ENCODE data around the gene WDR93. TPM values are rescaled to one million over a fixed set of nuclear protein-coding genes. Genes with fewer than 3 reads are reported as not detected.

The WDR93 gene
- total RNA-seq, 1 experiment from 2014 or later, result not detected

DNA sequence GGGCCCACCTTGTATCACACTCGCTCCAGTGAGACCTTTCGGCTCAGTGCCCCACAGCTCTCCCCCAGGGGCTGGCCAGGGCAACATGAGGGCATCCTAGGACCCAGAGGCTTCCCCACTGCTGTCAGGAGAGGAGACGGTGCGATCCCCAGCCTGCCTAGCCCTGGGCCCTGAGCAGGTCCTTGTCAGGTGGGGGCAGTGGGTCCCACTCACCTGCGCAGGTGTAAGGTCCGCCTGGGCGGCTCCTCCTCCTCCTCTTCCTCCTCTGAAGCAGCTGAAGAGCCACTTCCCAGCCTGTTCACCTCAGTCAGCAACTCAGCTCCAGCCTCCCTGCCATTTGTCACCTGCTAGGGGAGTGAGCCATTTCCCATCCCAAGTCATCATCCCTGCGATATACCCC, 44.9 kb upstream of the WDR93 start:
- H3K27ac Mint-ChIP-seq, result no peak overlapping the region
- H3K4me3 Mint-ChIP-seq, result no peak overlapping the region
- ChIA-PET POLR2A (no interaction called here), CTCF (interaction anchor here (1.5 to 2.5 kb wide), 3 partner anchors 16 to 70 kb away, joined by 4 to 11 read pairs (median 10); partner anchors contain the start of gene TICRR)
- peaks cover 27% of the 10 kb centered on the region for H3K36me3 Mint-ChIP-seq
- DNase-seq (ENCODE audit: low spot score) (no peak), ATAC-seq (no peak)
- H3K9me3 Mint-ChIP-seq, result no peaks in the 10 kb centered on the region
- H3K27me3 Mint-ChIP-seq (ENCODE audit: low read depth), result no peaks in the 10 kb centered on the region
- TF ChIP-seq NR3C1 (CRISPR knock-in tag; conservative IDR thresholded peaks at IDR 0.05; ENCODE audit: low read depth) (no peak), MXD4 (CRISPR knock-in tag; IDR thresholded peaks at IDR 0.05; ENCODE audit: borderline replicate concordance) (no peak), ZNF423 (CRISPR knock-in tag; IDR thresholded peaks at IDR 0.05) (no peak), NR2C2 (CRISPR knock-in tag; IDR thresholded peaks at IDR 0.05) (no peak), ATF1 (CRISPR knock-in tag; IDR thresholded peaks at IDR 0.05) (no peak), ZNF396 (CRISPR knock-in tag; IDR thresholded peaks at IDR 0.05; ENCODE audit: borderline replicate concordance) (no peak), ZNF138 (CRISPR knock-in tag; conservative IDR thresholded peaks at IDR 0.05) (no peak), ESRRA (CRISPR knock-in tag; IDR thresholded peaks at IDR 0.05; ENCODE audit: borderline replicate concordance) (no peak), RELA (CRISPR knock-in tag; IDR thresholded peaks at IDR 0.05; ENCODE audit: borderline replicate concordance) (no peak)
- TF ChIP-seq, protein P1, sequence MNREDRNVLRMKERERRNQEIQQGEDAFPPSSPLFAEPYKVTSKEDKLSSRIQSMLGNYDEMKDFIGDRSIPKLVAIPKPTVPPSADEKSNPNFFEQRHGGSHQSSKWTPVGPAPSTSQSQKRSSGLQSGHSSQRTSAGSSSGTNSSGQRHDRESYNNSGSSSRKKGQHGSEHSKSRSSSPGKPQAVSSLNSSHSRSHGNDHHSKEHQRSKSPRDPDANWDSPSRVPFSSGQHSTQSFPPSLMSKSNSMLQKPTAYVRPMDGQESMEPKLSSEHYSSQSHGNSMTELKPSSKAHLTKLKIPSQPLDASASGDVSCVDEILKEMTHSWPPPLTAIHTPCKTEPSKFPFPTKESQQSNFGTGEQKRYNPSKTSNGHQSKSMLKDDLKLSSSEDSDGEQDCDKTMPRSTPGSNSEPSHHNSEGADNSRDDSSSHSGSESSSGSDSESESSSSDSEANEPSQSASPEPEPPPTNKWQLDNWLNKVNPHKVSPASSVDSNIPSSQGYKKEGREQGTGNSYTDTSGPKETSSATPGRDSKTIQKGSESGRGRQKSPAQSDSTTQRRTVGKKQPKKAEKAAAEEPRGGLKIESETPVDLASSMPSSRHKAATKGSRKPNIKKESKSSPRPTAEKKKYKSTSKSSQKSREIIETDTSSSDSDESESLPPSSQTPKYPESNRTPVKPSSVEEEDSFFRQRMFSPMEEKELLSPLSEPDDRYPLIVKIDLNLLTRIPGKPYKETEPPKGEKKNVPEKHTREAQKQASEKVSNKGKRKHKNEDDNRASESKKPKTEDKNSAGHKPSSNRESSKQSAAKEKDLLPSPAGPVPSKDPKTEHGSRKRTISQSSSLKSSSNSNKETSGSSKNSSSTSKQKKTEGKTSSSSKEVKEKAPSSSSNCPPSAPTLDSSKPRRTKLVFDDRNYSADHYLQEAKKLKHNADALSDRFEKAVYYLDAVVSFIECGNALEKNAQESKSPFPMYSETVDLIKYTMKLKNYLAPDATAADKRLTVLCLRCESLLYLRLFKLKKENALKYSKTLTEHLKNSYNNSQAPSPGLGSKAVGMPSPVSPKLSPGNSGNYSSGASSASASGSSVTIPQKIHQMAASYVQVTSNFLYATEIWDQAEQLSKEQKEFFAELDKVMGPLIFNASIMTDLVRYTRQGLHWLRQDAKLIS (CRISPR knock-in tag; IDR thresholded peaks at IDR 0.05; ENCODE audit: borderline replicate concordance), result no peak
- TF ChIP-seq, protein P2, sequence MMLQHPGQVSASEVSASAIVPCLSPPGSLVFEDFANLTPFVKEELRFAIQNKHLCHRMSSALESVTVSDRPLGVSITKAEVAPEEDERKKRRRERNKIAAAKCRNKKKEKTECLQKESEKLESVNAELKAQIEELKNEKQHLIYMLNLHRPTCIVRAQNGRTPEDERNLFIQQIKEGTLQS (CRISPR knock-in tag; conservative IDR thresholded peaks at IDR 0.05), result no peak
- TF ChIP-seq, protein P3, sequence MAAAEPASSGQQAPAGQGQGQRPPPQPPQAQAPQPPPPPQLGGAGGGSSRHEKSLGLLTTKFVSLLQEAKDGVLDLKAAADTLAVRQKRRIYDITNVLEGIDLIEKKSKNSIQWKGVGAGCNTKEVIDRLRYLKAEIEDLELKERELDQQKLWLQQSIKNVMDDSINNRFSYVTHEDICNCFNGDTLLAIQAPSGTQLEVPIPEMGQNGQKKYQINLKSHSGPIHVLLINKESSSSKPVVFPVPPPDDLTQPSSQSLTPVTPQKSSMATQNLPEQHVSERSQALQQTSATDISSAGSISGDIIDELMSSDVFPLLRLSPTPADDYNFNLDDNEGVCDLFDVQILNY (CRISPR knock-in tag; IDR thresholded peaks at IDR 0.05), result no peak
- TF ChIP-seq, protein P4, sequence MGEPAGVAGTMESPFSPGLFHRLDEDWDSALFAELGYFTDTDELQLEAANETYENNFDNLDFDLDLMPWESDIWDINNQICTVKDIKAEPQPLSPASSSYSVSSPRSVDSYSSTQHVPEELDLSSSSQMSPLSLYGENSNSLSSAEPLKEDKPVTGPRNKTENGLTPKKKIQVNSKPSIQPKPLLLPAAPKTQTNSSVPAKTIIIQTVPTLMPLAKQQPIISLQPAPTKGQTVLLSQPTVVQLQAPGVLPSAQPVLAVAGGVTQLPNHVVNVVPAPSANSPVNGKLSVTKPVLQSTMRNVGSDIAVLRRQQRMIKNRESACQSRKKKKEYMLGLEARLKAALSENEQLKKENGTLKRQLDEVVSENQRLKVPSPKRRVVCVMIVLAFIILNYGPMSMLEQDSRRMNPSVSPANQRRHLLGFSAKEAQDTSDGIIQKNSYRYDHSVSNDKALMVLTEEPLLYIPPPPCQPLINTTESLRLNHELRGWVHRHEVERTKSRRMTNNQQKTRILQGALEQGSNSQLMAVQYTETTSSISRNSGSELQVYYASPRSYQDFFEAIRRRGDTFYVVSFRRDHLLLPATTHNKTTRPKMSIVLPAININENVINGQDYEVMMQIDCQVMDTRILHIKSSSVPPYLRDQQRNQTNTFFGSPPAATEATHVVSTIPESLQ (CRISPR knock-in tag; IDR thresholded peaks at IDR 0.05), result no peak
- TF ChIP-seq, protein P5, sequence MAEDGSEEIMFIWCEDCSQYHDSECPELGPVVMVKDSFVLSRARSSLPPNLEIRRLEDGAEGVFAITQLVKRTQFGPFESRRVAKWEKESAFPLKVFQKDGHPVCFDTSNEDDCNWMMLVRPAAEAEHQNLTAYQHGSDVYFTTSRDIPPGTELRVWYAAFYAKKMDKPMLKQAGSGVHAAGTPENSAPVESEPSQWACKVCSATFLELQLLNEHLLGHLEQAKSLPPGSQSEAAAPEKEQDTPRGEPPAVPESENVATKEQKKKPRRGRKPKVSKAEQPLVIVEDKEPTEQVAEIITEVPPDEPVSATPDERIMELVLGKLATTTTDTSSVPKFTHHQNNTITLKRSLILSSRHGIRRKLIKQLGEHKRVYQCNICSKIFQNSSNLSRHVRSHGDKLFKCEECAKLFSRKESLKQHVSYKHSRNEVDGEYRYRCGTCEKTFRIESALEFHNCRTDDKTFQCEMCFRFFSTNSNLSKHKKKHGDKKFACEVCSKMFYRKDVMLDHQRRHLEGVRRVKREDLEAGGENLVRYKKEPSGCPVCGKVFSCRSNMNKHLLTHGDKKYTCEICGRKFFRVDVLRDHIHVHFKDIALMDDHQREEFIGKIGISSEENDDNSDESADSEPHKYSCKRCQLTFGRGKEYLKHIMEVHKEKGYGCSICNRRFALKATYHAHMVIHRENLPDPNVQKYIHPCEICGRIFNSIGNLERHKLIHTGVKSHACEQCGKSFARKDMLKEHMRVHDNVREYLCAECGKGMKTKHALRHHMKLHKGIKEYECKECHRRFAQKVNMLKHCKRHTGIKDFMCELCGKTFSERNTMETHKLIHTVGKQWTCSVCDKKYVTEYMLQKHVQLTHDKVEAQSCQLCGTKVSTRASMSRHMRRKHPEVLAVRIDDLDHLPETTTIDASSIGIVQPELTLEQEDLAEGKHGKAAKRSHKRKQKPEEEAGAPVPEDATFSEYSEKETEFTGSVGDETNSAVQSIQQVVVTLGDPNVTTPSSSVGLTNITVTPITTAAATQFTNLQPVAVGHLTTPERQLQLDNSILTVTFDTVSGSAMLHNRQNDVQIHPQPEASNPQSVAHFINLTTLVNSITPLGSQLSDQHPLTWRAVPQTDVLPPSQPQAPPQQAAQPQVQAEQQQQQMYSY (CRISPR knock-in tag; IDR thresholded peaks at IDR 0.05), result no peak
- TF ChIP-seq, protein P6, sequence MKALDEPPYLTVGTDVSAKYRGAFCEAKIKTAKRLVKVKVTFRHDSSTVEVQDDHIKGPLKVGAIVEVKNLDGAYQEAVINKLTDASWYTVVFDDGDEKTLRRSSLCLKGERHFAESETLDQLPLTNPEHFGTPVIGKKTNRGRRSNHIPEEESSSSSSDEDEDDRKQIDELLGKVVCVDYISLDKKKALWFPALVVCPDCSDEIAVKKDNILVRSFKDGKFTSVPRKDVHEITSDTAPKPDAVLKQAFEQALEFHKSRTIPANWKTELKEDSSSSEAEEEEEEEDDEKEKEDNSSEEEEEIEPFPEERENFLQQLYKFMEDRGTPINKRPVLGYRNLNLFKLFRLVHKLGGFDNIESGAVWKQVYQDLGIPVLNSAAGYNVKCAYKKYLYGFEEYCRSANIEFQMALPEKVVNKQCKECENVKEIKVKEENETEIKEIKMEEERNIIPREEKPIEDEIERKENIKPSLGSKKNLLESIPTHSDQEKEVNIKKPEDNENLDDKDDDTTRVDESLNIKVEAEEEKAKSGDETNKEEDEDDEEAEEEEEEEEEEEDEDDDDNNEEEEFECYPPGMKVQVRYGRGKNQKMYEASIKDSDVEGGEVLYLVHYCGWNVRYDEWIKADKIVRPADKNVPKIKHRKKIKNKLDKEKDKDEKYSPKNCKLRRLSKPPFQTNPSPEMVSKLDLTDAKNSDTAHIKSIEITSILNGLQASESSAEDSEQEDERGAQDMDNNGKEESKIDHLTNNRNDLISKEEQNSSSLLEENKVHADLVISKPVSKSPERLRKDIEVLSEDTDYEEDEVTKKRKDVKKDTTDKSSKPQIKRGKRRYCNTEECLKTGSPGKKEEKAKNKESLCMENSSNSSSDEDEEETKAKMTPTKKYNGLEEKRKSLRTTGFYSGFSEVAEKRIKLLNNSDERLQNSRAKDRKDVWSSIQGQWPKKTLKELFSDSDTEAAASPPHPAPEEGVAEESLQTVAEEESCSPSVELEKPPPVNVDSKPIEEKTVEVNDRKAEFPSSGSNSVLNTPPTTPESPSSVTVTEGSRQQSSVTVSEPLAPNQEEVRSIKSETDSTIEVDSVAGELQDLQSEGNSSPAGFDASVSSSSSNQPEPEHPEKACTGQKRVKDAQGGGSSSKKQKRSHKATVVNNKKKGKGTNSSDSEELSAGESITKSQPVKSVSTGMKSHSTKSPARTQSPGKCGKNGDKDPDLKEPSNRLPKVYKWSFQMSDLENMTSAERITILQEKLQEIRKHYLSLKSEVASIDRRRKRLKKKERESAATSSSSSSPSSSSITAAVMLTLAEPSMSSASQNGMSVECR (CRISPR knock-in tag; IDR thresholded peaks at IDR 0.05; ENCODE audit: borderline replicate concordance), result no peak
- 0 out of 2 replicates have a peak, but pooled peaks cover 3% of the 10 kb centered on the region for H3K4me1 Mint-ChIP-seq

All from WTC11 (cell line).